ENCODE data around the gene GRK4.

GRCh38 chr4:3026540-3026939 lies 63.2 kb downstream of the GRK4 start:
- TF ChIP-seq CTCF (IDR thresholded peaks at IDR 0.05; ENCODE audit: borderline replicate concordance, extremely low read depth, low read length, poor library complexity, severe bottlenecking) = no peak
- TF ChIP-seq EZH2 (IDR thresholded peaks at IDR 0.05; ENCODE audit: borderline replicate concordance, low read depth, low read length, severe bottlenecking) = no peak

All from DND-41 (cell line).